Gastrocnemius medialis (tissue), 4 donors: Measurements from ENCODE around the gene ITCH. TPM values are rescaled to one million over a fixed set of nuclear protein-coding genes. Genes with fewer than 3 reads are reported as not detected.

Experiments used
- ATAC-seq, 2 donors: fragments of 150-250 bp; one replicate each; pipeline ENCODE4 v1.9.1; 2016
- DNase-seq, 2 donors: peaks; one replicate each; pipeline ENCODE4 v3.0.0-alpha.2; 2019
- H3K27ac ChIP-seq, 4 donors: fragments of 200-600 bp; sonication (generic); 1 replicate in 1 of 4; 2 replicates in 3 of 4; pipeline ENCODE4 v1.5.1; 2016 to 2018; ENCODE audit warnings: mild to moderate bottlenecking in 2 of 4, moderate library complexity in 1 of 4
- H3K27me3 ChIP-seq, 3 donors: fragments of 200-600 bp; sonication (generic) in 2 of 3; 1 replicate in 1 of 3; 2 replicates in 2 of 3; pipeline versions ENCODE4 v1.5.1 to v1.6.0; 2016 to 2019; ENCODE audit warnings: mild to moderate bottlenecking in 1 of 3, moderate library complexity in 1 of 3
- H3K36me3 ChIP-seq, 2 donors: fragments of 200-600 bp; sonication (generic) in 1 of 2; one replicate each; pipeline ENCODE4 v1.5.1; 2017 to 2018
- H3K4me1 ChIP-seq, 2 donors: fragments of 200-600 bp; sonication (generic) in 1 of 2; one replicate each; pipeline ENCODE4 v1.5.1; 2016 to 2017; ENCODE audit warnings: mild to moderate bottlenecking in 2 of 2
- H3K4me3 ChIP-seq, 4 donors: fragments of 200-600 bp; sonication (generic) in 3 of 4; 1 replicate in 1 of 4; 2 replicates in 3 of 4; pipeline ENCODE4 v1.5.1; 2016 to 2019; ENCODE audit warnings: mild to moderate bottlenecking in 2 of 4
- H3K9me3 ChIP-seq, 3 donors: fragments of 200-600 bp; sonication (generic) in 2 of 3; 1 replicate in 1 of 3; 2 replicates in 2 of 3; pipeline ENCODE4 v1.5.1; 2016 to 2019
- CTCF ChIP-seq, 5 experiments: fragments of 450-650 bp in 3 of 5; fragments of 200-600 bp in 2 of 5; sonication (generic) in 2 of 5; IDR thresholded peaks in 4 of 5; conservative IDR thresholded peaks in 1 of 5; 1 replicate in 4 of 5; 2 replicates in 1 of 5; pipeline ENCODE4 v1.5.1; 2016 to 2019; ENCODE audit warnings: antibody characterized with exemption in 5 of 5, mild to moderate bottlenecking in 3 of 5, moderate library complexity in 3 of 5
- POLR2A ChIP-seq, 2 donors: fragments of 450-650 bp; IDR thresholded peaks; one replicate each; pipeline ENCODE4 v1.6.1; 2017; ENCODE audit warnings: antibody characterized with exemption in 2 of 2, mild to moderate bottlenecking in 2 of 2, moderate library complexity in 2 of 2
- in situ Hi-C, 4 donors: fragments of 200-750 bp; cut with MboI; loops; one replicate each; pipeline versions ENCODE4 v1.15.0 to v1.8.0; 2017; ENCODE audit warnings: low sequenced_read_pairs in 4 of 4
- intact Hi-C: fragments of 100-400 bp; cut with DNase I; formaldehyde crosslinking; loops from one replicate; pipeline ENCODE4 v1.15.1; 2023; ENCODE audit warnings: low total_unique reads
- total RNA-seq, 4 donors: library from RNA; depleted of rRNA; stranded (reverse); fragments of >200 nt; gene quantifications; one replicate each; pipeline versions ENCODE4 v1.1.0 to v1.2.3, GENCODE V29; 2016

Gene ITCH
- total RNA-seq, 4 donors from 2014 or later, result 32.9 to 55.2 (median 52.0) TPM

GRCh38 chr20:34546751-34547181, 183.7 kb downstream of the ITCH start:
- Histone ChIP-seq H3K27me3 (no peaks in the 10 kb centered on the region), H3K4me3 (no peak overlapping the region), H3K4me1 (no peaks in the 10 kb centered on the region), H3K27ac (no peak overlapping the region), H3K9me3 (no peaks in the 10 kb centered on the region), H3K36me3 (peaks cover 0 to 1% of the 10 kb centered on the region in 2 donors)
- intact Hi-C loops, result no loop called here
- TF ChIP-seq CTCF (IDR thresholded peaks at IDR 0.05 in 4 of 5, conservative IDR thresholded peaks at IDR 0.05 in 1 of 5) (no peak), POLR2A (IDR thresholded peaks at IDR 0.05) (no peak)
- in situ Hi-C loops, result loop anchor here in 1 of 4 donors (25.0 kb wide), 1 partner anchor 166 kb away; the partner anchor contains the start of gene TP53INP2
- no peak for DNase-seq
- no peak for ATAC-seq

GRCh38 chr20:34547844-34548613, 185.0 kb downstream of the ITCH start:
- Histone ChIP-seq H3K4me3 (no peak overlapping the region), H3K4me1 (no peaks in the 10 kb centered on the region), H3K9me3 (no peaks in the 10 kb centered on the region), H3K27me3 (no peaks in the 10 kb centered on the region), H3K27ac (no peak overlapping the region), H3K36me3 (no peaks in the 10 kb centered on the region)
- no peak for ATAC-seq
- intact Hi-C loops, result no loop called here
- TF ChIP-seq CTCF (IDR thresholded peaks at IDR 0.05 in 4 of 5, conservative IDR thresholded peaks at IDR 0.05 in 1 of 5) (no peak), POLR2A (IDR thresholded peaks at IDR 0.05) (no peak)
- no peak for DNase-seq
- in situ Hi-C loops, result loop anchor here in 1 of 4 donors (25.0 kb wide), 1 partner anchor 164 kb away; the partner anchor contains the start of gene TP53INP2

- intact Hi-C loops (no loop called here), in situ Hi-C loops (loop anchor here in 1 of 4 donors (25.0 kb wide), 1 partner anchor 163 kb away; the partner anchor contains the start of gene TP53INP2)
- no peak for ATAC-seq
- Histone ChIP-seq H3K27me3 (no peaks in the 10 kb centered on the region), H3K4me3 (no peak overlapping the region), H3K36me3 (no peaks in the 10 kb centered on the region), H3K4me1 (peaks cover 0 to 5% of the 10 kb centered on the region in 2 donors), H3K27ac (no peak overlapping the region), H3K9me3 (no peaks in the 10 kb centered on the region)
- DNase-seq, result no peak
- no peak for TF ChIP-seq POLR2A (IDR thresholded peaks at IDR 0.05)
- TF ChIP-seq CTCF (IDR thresholded peaks at IDR 0.05 in 4 of 5, conservative IDR thresholded peaks at IDR 0.05 in 1 of 5), result no peak
Measured at GRCh38 chr20:34549291-34549928, 186.3 kb downstream of the ITCH start.

DNA sequence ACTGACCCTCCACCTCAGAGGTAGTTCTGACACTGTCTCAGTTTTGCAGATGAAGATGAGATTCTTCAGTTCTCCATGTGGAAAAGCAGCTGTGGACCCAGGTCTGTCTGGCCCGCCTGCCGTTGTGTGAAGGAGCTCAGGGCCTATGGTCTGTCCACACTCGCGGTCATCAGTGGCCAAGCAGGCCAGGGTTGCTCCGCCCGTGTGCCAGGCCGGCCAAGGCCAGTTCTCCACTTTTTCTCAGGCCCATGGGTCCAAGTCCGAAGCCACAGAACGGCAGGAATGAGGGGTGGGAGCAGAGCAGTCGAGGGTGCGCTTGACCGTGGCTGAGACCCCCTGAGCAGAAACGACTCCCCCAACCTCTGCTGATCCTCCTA, 186.8 kb downstream of the ITCH start:
- TF ChIP-seq CTCF (IDR thresholded peaks at IDR 0.05 in 4 of 5, conservative IDR thresholded peaks at IDR 0.05 in 1 of 5) (no peak), POLR2A (IDR thresholded peaks at IDR 0.05) (no peak)
- H3K27me3 ChIP-seq, result no peaks in the 10 kb centered on the region
- no peak for ATAC-seq
- intact Hi-C loops, result no loop called here
- DNase-seq, result no peak
- in situ Hi-C loops, result loop anchor here in 1 of 4 donors (25.0 kb wide), 1 partner anchor 162 kb away; the partner anchor contains the start of gene TP53INP2
- no peaks in the 10 kb centered on the region for H3K36me3 ChIP-seq
- no peaks in the 10 kb centered on the region for H3K9me3 ChIP-seq
- H3K27ac ChIP-seq, result no peak overlapping the region
- peaks cover 0 to 5% of the 10 kb centered on the region in 2 donors for H3K4me1 ChIP-seq
- H3K4me3 ChIP-seq, result no peak overlapping the region
